Measurements from ENCODE around the gene TM6SF1. TPM values are rescaled to one million over a fixed set of nuclear protein-coding genes. Genes with fewer than 3 reads are reported as not detected.

Gene TM6SF1
- total and polyA plus RNA-seq, 9 of the 15 experiments (the other 6 are each of a cell fraction or from before 2014, with no cell fraction given) = 1.0 to 5.6 (median 3.5) TPM

DNA sequence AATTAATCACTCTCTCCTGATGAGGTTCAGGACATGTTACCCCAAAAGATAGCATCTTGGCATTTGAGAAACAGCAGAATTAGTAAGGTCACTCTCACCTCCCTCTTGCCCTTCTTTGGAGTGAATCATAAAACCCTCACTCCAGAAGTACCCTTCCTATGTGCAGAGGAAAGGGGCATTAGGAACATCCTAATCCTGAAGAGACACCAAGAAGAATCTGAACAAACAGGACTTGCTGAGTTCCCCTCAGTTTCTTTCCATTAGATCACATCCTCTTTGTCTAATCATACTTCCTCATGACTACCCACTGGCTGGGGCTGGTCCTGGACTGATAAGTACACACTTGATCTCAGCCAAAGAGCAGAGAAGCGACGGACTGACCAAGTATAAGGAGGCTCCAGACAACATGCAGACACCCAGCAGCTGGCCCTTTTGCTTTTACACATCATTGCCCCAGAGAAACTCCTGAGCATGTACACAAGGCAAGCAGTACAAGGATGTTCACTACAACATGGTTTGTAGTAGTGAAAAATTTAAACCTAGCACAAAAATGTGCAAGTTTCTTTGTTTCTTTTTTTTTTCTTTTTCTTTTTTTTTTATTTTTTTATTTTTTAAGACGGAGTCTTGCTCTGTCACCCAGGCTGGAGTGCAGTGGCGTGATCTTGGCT, 15.0 kb upstream of the TM6SF1 start (continued):
- TF ChIP-seq HNRNPK (IDR thresholded peaks at IDR 0.05; ENCODE audit: low read depth, low read length, poor library complexity, severe bottlenecking) (no peak), PTRF (tag; IDR thresholded peaks at IDR 0.05) (no peak), PPARD (CRISPR knock-in tag; IDR thresholded peaks at IDR 0.05) (no peak), BACH1 (tag; IDR thresholded peaks at IDR 0.05) (peak; percentile 79; the same call in 1 of the 2 replicates), ZNF175 (CRISPR knock-in tag; IDR thresholded peaks at IDR 0.05; ENCODE audit: low read depth) (no peak; the same call in none of the 2 replicates), ZBTB5 (IDR thresholded peaks at IDR 0.05) (0 out of 2 replicates have a peak, but pooled peaks have one; percentile 55), CHD4 (IDR thresholded peaks at IDR 0.05; ENCODE audit: insufficient read depth, insufficient replicate concordance, low read depth, low read length, poor library complexity, severe bottlenecking) (no peak), CC2D1A (IDR thresholded peaks at IDR 0.05) (0 out of 2 replicates have a peak, but pooled peaks have one; percentile 25), ESRRB (CRISPR knock-in tag; IDR thresholded peaks at IDR 0.05; ENCODE audit: borderline replicate concordance) (no peak), TAF1 (IDR thresholded peaks at IDR 0.05; ENCODE audit: control insufficient read depth, extremely low read depth, insufficient read depth, low read length, severe bottlenecking) (peak; percentile 67), CBX3 (IDR thresholded peaks at IDR 0.05; ENCODE audit: borderline replicate concordance in 1 of 2, low read length in 2 of 2) (peak in 1 of 2 experiments; percentile 82; a peak in 1 of 3 replicates), ARID4B (CRISPR knock-in tag; IDR thresholded peaks at IDR 0.05) (no peak), ZNF699 (CRISPR knock-in tag; IDR thresholded peaks at IDR 0.05; ENCODE audit: insufficient replicate concordance) (no peak), GABPB1 (CRISPR knock-in tag; IDR thresholded peaks at IDR 0.05) (peak; percentile 58; the same call in 1 of the 2 replicates)
- TF ChIP-seq, protein P1, sequence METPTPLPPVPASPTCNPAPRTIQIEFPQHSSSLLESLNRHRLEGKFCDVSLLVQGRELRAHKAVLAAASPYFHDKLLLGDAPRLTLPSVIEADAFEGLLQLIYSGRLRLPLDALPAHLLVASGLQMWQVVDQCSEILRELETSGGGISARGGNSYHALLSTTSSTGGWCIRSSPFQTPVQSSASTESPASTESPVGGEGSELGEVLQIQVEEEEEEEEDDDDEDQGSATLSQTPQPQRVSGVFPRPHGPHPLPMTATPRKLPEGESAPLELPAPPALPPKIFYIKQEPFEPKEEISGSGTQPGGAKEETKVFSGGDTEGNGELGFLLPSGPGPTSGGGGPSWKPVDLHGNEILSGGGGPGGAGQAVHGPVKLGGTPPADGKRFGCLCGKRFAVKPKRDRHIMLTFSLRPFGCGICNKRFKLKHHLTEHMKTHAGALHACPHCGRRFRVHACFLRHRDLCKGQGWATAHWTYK (CRISPR knock-in tag; IDR thresholded peaks at IDR 0.05) = 0 out of 2 replicates have a peak, but pooled peaks have one; percentile 64
- TF ChIP-seq, protein P2, sequence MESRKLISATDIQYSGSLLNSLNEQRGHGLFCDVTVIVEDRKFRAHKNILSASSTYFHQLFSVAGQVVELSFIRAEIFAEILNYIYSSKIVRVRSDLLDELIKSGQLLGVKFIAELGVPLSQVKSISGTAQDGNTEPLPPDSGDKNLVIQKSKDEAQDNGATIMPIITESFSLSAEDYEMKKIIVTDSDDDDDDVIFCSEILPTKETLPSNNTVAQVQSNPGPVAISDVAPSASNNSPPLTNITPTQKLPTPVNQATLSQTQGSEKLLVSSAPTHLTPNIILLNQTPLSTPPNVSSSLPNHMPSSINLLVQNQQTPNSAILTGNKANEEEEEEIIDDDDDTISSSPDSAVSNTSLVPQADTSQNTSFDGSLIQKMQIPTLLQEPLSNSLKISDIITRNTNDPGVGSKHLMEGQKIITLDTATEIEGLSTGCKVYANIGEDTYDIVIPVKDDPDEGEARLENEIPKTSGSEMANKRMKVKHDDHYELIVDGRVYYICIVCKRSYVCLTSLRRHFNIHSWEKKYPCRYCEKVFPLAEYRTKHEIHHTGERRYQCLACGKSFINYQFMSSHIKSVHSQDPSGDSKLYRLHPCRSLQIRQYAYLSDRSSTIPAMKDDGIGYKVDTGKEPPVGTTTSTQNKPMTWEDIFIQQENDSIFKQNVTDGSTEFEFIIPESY (CRISPR knock-in tag; IDR thresholded peaks at IDR 0.05) = no peak

Data from K562 (cell line).